HL-60 (cell line): ENCODE results near the gene GRB10.
A peak's percentile ranks its signal among the peaks of the same experiment; 100 is the strongest.

Experiments
- DNase-seq, 2 experiments: peaks; one replicate each; pipeline ENCODE4 v3.0.0-alpha.2; 2010 to 2020; ENCODE audit warnings: low read depth in 1 of 2, low spot score in 1 of 2
- H3K27ac ChIP-seq: fragments of 250-450 bp; sonication (Bioruptor Pico); replicated peaks from 2 replicates; pipeline ENCODE4 v1.5.1; 2020; ENCODE audit warnings: mild to moderate bottlenecking, moderate library complexity
- H3K27me3 ChIP-seq: fragments of 250-450 bp; sonication (Bioruptor Pico); 2 replicates; pipeline ENCODE4 v1.5.1; 2021; ENCODE audit warnings: mild to moderate bottlenecking, moderate library complexity; ENCODE audit not compliant: insufficient read depth, poor library complexity, severe bottlenecking
- H3K4me3 ChIP-seq: replicated peaks from 2 replicates; pipeline ENCODE4 v1.5.1; 2011; ENCODE audit warnings: mild to moderate bottlenecking, control low read depth, low read length; ENCODE audit not compliant: insufficient read depth
- CTCF ChIP-seq: IDR thresholded peaks from one replicate; pipeline ENCODE4 v1.5.1; 2011; ENCODE audit warnings: low read length, control low read depth, inconsistent platforms; ENCODE audit not compliant: insufficient read depth
- GABPA ChIP-seq: IDR thresholded peaks from 2 replicates; pipeline ENCODE4 v1.6.1; 2012; ENCODE audit warnings: low read depth
- POLR2AphosphoS5 ChIP-seq: IDR thresholded peaks from 2 replicates; pipeline ENCODE4 v1.6.1; 2012; ENCODE audit warnings: low read depth
- REST ChIP-seq: IDR thresholded peaks from 2 replicates; pipeline ENCODE4 v1.6.1; 2012; ENCODE audit warnings: low read depth; ENCODE audit not compliant: insufficient replicate concordance
- SPI1 ChIP-seq: IDR thresholded peaks from 2 replicates; pipeline ENCODE4 v1.6.1; 2012; ENCODE audit warnings: low read depth, mild to moderate bottlenecking, borderline replicate concordance

GRB10 gene

GRCh38 chr7:50653981-50654425 is 128.7 kb downstream of the GRB10 start:
- TF ChIP-seq SPI1, result no peak
- TF ChIP-seq GABPA, result no peak
- TF ChIP-seq CTCF, result no peak
- TF ChIP-seq POLR2AphosphoS5, result no peak
- TF ChIP-seq REST, result no peak
- Histone ChIP-seq H3K27me3 (no peaks in the 10 kb centered on the region), H3K4me3 (no peak overlapping the region), H3K27ac (no peak overlapping the region)
- DNase-seq, result no peak

- no peaks in the 10 kb centered on the region for H3K27me3 ChIP-seq
- H3K4me3 ChIP-seq, result no peak overlapping the region
- TF ChIP-seq REST (no peak), POLR2AphosphoS5 (peak; percentile 58; the same call in 1 of the 2 replicates), SPI1 (no peak; the same call in 1 of the 2 replicates), CTCF (no peak), GABPA (no peak)
- no peak overlapping the region; the same call in 1 of the 2 replicates for H3K27ac ChIP-seq
- peak in 1 of 2 experiments; percentile 77 for DNase-seq
Observed at GRCh38 chr7:50653126-50653864, 129.4 kb downstream of the GRB10 start.

- H3K4me3 ChIP-seq, result no peak overlapping the region
- no peak overlapping the region for H3K27ac ChIP-seq
- TF ChIP-seq SPI1 (no peak), POLR2AphosphoS5 (no peak), GABPA (no peak), CTCF (no peak), REST (no peak)
- no peak for DNase-seq
- H3K27me3 ChIP-seq, result no peaks in the 10 kb centered on the region
Observed at GRCh38 chr7:50652400-50653125, 130.1 kb downstream of the GRB10 start.
